Measurements from ENCODE around the gene RAP1B. TPM values are rescaled to one million over a fixed set of nuclear protein-coding genes. Genes with fewer than 3 reads are reported as not detected.

The RAP1B gene
- total and polyA plus RNA-seq, 2 of the 13 experiments (the other 11 are each of a cell fraction or from before 2014, with no cell fraction given): 71.1 to 92.7 TPM

DNA sequence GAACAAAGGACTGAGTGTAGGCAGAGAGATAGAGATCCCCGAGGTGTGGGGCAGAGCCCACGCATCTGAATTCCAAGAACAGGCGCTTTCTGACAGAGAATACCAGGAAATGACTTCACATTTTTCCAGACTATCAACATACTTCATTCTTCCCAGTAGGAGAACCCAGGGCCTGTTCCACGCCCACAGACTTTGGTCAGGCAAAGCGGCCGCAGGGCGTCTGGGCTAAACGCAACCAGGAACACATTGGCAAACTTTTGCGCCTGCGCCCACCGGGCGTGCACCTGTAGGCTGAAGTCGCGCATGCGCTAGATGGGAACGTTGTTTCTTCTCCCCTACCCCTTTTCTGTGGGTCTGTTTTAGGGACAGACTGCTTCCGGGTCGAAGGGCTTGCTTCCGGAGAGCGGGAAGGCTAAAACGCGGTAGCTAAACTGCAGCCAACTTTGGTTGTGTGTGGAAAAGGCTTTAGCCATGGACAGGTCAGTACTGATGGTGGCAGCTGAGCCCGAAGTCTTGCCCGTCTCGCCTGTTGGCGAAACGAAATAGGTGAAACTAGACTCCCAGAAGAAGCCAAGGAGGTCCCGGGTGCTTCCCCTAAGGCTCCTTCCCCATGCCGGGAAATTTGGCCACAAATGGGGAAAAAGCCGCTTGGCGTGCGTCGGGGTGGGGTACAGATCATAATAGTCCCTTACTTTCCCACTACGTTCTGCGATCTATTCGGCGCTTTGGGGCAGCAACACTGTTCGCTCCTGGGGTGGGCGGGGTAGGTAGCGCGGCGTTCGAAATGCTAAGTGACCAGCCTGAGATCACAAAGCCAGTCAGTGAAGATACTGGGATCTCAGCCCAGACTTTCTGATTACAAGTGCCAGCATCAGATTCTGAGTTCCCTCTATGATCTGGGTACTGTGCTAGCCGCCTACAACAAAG is 76.2 kb downstream of the RAP1B start, which contains the start of gene NUP107 (continued):
- TF ChIP-seq, protein P1, sequence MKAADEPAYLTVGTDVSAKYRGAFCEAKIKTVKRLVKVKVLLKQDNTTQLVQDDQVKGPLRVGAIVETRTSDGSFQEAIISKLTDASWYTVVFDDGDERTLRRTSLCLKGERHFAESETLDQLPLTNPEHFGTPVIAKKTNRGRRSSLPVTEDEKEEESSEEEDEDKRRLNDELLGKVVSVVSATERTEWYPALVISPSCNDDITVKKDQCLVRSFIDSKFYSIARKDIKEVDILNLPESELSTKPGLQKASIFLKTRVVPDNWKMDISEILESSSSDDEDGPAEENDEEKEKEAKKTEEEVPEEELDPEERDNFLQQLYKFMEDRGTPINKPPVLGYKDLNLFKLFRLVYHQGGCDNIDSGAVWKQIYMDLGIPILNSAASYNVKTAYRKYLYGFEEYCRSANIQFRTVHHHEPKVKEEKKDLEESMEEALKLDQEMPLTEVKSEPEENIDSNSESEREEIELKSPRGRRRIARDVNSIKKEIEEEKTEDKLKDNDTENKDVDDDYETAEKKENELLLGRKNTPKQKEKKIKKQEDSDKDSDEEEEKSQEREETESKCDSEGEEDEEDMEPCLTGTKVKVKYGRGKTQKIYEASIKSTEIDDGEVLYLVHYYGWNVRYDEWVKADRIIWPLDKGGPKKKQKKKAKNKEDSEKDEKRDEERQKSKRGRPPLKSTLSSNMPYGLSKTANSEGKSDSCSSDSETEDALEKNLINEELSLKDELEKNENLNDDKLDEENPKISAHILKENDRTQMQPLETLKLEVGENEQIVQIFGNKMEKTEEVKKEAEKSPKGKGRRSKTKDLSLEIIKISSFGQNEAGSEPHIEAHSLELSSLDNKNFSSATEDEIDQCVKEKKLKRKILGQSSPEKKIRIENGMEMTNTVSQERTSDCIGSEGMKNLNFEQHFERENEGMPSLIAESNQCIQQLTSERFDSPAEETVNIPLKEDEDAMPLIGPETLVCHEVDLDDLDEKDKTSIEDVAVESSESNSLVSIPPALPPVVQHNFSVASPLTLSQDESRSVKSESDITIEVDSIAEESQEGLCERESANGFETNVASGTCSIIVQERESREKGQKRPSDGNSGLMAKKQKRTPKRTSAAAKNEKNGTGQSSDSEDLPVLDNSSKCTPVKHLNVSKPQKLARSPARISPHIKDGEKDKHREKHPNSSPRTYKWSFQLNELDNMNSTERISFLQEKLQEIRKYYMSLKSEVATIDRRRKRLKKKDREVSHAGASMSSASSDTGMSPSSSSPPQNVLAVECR (CRISPR knock-in tag; IDR thresholded peaks at IDR 0.05; ENCODE audit: borderline replicate concordance): peak; percentile 99
- TF ChIP-seq, protein P2, sequence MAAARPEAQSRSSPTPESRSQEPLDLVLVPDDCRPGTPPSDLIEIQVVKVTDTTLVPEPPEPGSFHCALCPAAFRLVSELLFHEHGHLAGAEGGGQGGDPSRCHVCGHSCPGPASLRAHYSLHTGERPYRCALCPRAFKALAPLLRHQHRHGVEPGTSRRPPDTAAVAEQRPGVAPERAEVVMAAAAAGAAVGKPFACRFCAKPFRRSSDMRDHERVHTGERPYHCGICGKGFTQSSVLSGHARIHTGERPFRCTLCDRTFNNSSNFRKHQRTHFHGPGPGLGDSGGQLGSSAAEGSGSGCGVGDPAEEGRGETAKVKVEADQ (CRISPR knock-in tag; IDR thresholded peaks at IDR 0.05; ENCODE audit: borderline replicate concordance): no peak; the same call in 1 of the 2 replicates
- TF ChIP-seq, protein P3, sequence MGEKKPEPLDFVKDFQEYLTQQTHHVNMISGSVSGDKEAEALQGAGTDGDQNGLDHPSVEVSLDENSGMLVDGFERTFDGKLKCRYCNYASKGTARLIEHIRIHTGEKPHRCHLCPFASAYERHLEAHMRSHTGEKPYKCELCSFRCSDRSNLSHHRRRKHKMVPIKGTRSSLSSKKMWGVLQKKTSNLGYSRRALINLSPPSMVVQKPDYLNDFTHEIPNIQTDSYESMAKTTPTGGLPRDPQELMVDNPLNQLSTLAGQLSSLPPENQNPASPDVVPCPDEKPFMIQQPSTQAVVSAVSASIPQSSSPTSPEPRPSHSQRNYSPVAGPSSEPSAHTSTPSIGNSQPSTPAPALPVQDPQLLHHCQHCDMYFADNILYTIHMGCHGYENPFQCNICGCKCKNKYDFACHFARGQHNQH (CRISPR knock-in tag; IDR thresholded peaks at IDR 0.05): peak; percentile 95
- TF ChIP-seq FOXM1 (CRISPR knock-in tag; IDR thresholded peaks at IDR 0.05) (no peak), JUN (CRISPR knock-in tag; IDR thresholded peaks at IDR 0.05) (peak; percentile 73), SNAPC2 (CRISPR knock-in tag; IDR thresholded peaks at IDR 0.05) (peak; percentile 64), ZNF333 (CRISPR knock-in tag; IDR thresholded peaks at IDR 0.05; ENCODE audit: borderline replicate concordance) (no peak), ZSCAN21 (CRISPR knock-in tag; IDR thresholded peaks at IDR 0.05; ENCODE audit: borderline replicate concordance) (no peak; the same call in 1 of the 2 replicates), ZFP36L2 (CRISPR knock-in tag; IDR thresholded peaks at IDR 0.05) (peak; percentile 80; the same call in 1 of the 2 replicates), NFE2L2 (IDR thresholded peaks at IDR 0.05; ENCODE audit: low read length) (no peak), ZMYM4 (CRISPR knock-in tag; IDR thresholded peaks at IDR 0.05) (peak; percentile 95), KDM6A (CRISPR knock-in tag; IDR thresholded peaks at IDR 0.05; ENCODE audit: low read depth) (no peak), ZNF33A (CRISPR knock-in tag; IDR thresholded peaks at IDR 0.05; ENCODE audit: borderline replicate concordance) (0 out of 2 replicates have a peak, but pooled peaks have one; percentile 69), ZZZ3 (CRISPR knock-in tag; IDR thresholded peaks at IDR 0.05; ENCODE audit: borderline replicate concordance) (no peak; the same call in 1 of the 2 replicates), NAIF1 (CRISPR knock-in tag; IDR thresholded peaks at IDR 0.05; ENCODE audit: borderline replicate concordance) (peak; percentile 87)
- TF ChIP-seq, protein P4, sequence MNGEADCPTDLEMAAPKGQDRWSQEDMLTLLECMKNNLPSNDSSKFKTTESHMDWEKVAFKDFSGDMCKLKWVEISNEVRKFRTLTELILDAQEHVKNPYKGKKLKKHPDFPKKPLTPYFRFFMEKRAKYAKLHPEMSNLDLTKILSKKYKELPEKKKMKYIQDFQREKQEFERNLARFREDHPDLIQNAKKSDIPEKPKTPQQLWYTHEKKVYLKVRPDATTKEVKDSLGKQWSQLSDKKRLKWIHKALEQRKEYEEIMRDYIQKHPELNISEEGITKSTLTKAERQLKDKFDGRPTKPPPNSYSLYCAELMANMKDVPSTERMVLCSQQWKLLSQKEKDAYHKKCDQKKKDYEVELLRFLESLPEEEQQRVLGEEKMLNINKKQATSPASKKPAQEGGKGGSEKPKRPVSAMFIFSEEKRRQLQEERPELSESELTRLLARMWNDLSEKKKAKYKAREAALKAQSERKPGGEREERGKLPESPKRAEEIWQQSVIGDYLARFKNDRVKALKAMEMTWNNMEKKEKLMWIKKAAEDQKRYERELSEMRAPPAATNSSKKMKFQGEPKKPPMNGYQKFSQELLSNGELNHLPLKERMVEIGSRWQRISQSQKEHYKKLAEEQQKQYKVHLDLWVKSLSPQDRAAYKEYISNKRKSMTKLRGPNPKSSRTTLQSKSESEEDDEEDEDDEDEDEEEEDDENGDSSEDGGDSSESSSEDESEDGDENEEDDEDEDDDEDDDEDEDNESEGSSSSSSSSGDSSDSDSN (CRISPR knock-in tag; IDR thresholded peaks at IDR 0.05): peak; percentile 73; the same call in 1 of the 2 replicates
- TF ChIP-seq, protein P5, sequence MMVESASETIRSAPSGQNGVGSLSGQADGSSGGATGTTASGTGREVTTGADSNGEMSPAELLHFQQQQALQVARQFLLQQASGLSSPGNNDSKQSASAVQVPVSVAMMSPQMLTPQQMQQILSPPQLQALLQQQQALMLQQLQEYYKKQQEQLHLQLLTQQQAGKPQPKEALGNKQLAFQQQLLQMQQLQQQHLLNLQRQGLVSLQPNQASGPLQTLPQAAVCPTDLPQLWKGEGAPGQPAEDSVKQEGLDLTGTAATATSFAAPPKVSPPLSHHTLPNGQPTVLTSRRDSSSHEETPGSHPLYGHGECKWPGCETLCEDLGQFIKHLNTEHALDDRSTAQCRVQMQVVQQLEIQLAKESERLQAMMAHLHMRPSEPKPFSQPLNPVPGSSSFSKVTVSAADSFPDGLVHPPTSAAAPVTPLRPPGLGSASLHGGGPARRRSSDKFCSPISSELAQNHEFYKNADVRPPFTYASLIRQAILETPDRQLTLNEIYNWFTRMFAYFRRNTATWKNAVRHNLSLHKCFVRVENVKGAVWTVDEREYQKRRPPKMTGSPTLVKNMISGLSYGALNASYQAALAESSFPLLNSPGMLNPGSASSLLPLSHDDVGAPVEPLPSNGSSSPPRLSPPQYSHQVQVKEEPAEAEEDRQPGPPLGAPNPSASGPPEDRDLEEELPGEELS (CRISPR knock-in tag; IDR thresholded peaks at IDR 0.05): peak; percentile 61; the same call in 1 of the 2 replicates

All from HepG2 (cell line).